Lower leg skin (tissue), 4 donors: Measurements from ENCODE around the gene MAGOH. TPM values are rescaled to one million over a fixed set of nuclear protein-coding genes. Genes with fewer than 3 reads are reported as not detected.

ENCODE experiments used
- DNase-seq, 2 donors: peaks; one replicate each; pipeline ENCODE4 v3.0.0-alpha.2; 2019; ENCODE audit warnings: low spot score in 2 of 2
- H3K4me3 ChIP-seq: fragments of 200-600 bp; sonication (generic); 2 replicates; pipeline ENCODE4 v1.5.1; 2017; ENCODE audit warnings: mild to moderate bottlenecking, low read depth; ENCODE audit not compliant: poor library complexity, severe bottlenecking
- CTCF ChIP-seq, 3 donors: fragments of 450-650 bp; IDR thresholded peaks; one replicate each; pipeline ENCODE4 v1.5.1; 2016; ENCODE audit warnings: antibody characterized with exemption in 3 of 3, mild to moderate bottlenecking in 3 of 3, moderate library complexity in 2 of 3
- POLR2A ChIP-seq, 2 donors: fragments of 450-650 bp; IDR thresholded peaks; one replicate each; pipeline ENCODE4 v1.6.1; 2016 to 2017; ENCODE audit warnings: antibody characterized with exemption in 2 of 2, mild to moderate bottlenecking in 1 of 2, moderate library complexity in 1 of 2
- WGBS, 2 donors: methylation state at CpG; one replicate each; pipeline ENCODE4 v1.1.5; 2018; 5-methylcytosine and 5-hydroxymethylcytosine counted together
- intact Hi-C: fragments of 100-400 bp; cut with DNase I; formaldehyde crosslinking; loops from one replicate; pipeline ENCODE4 v1.15.0; 2023; ENCODE audit warnings: low total_unique reads
- total RNA-seq, 4 donors: library from RNA; depleted of rRNA; stranded (reverse); fragments of >200 nt; gene quantifications; one replicate each; pipeline ENCODE4 v1.1.0, GENCODE V29; 2016

MAGOH gene
- total RNA-seq, 4 donors from 2014 or later, result 15.2 to 33.7 (median 21.1) TPM

GRCh38 chr1:53197291-53198200, 40.8 kb downstream of the MAGOH start:
- no peak for TF ChIP-seq POLR2A (IDR thresholded peaks at IDR 0.05)
- no peak for TF ChIP-seq CTCF (IDR thresholded peaks at IDR 0.05)
- DNase-seq, result no peak

GRCh38 chr1:53196485-53197290, 41.6 kb downstream of the MAGOH start, which contains the start of gene CPT2:
TSS of gene CPT2 (plus strand) at chr1:53196824. CDS start at chr1:53196944, 120 bp downstream.
- peak within 1 kb of the TSS; percentile 93 for H3K4me3 ChIP-seq
- DNase-seq, result peak; percentile 91 to 98
- TF ChIP-seq CTCF (IDR thresholded peaks at IDR 0.05) (no peak), POLR2A (IDR thresholded peaks at IDR 0.05) (peak in 1 of 2 donors; percentile 94)
- intact Hi-C loops, result no loop called here
- 1% methylated on average over 44 to 57 of the region's 57 CpGs for WGBS, 2 donors

More at GRCh38 chr1:53197291-53198200, 40.8 kb downstream of the MAGOH start:
- intact Hi-C loops, result no loop called here
- peak overlapping the region; percentile 93 for H3K4me3 ChIP-seq
- 21 to 22% methylated on average over 13 of the region's 13 CpGs for WGBS, 2 donors

GRCh38 chr1:53196017-53196484, 42.3 kb downstream of the MAGOH start:
- intact Hi-C loops, result no loop called here
- DNase-seq, result no peak
- H3K4me3 ChIP-seq, result peak overlapping the region; percentile 93
- TF ChIP-seq POLR2A (IDR thresholded peaks at IDR 0.05), result no peak
- TF ChIP-seq CTCF (IDR thresholded peaks at IDR 0.05), result no peak
- WGBS, 2 donors, result 27 to 34% methylated on average over 9 of the region's 9 CpGs

- no peak overlapping the region for H3K4me3 ChIP-seq
- no peak for TF ChIP-seq CTCF (IDR thresholded peaks at IDR 0.05)
- TF ChIP-seq POLR2A (IDR thresholded peaks at IDR 0.05), result no peak
- intact Hi-C loops, result no loop called here
- 64 to 70% methylated on average over 11 of the region's 11 CpGs for WGBS, 2 donors
- no peak for DNase-seq
Observed at GRCh38 chr1:53195246-53196016, 42.9 kb downstream of the MAGOH start.

- TF ChIP-seq POLR2A (IDR thresholded peaks at IDR 0.05) (no peak), CTCF (IDR thresholded peaks at IDR 0.05) (no peak)
- intact Hi-C loops, result no loop called here
- 83 to 88% methylated on average over 9 to 10 of the region's 10 CpGs for WGBS, 2 donors
- no peak for DNase-seq
- H3K4me3 ChIP-seq, result no peak overlapping the region
Observed at GRCh38 chr1:53190210-53190611, 48.1 kb downstream of the MAGOH start.
